Osteoblast (primary cell): ENCODE data around the gene CHD9. TPM values are rescaled to one million over a fixed set of nuclear protein-coding genes. Genes with fewer than 3 reads are reported as not detected.
A peak's percentile ranks its signal among the peaks of the same experiment; 100 is the strongest.

Experiments
- DNase-seq: peaks from one replicate; pipeline ENCODE4 v3.0.0; 2011; ENCODE audit warnings: low spot score, mixed read lengths; ENCODE audit not compliant: insufficient read length; ENCODE audit errors: missing footprints
- H2AFZ ChIP-seq: 2 replicates; pipeline ENCODE4 v1.6.0; 2011; ENCODE audit warnings: mild to moderate bottlenecking, low read length
- H3K27ac ChIP-seq: 2 replicates; pipeline ENCODE4 v1.5.1; 2011; ENCODE audit warnings: mild to moderate bottlenecking, low read depth, low read length, moderate library complexity
- H3K27me3 ChIP-seq: 2 replicates; pipeline ENCODE4 v1.6.0; 2012; ENCODE audit warnings: mild to moderate bottlenecking, control low read depth, inconsistent platforms, low read length, moderate library complexity; ENCODE audit not compliant: insufficient read depth
- H3K36me3 ChIP-seq: 2 replicates; pipeline ENCODE4 v1.5.1; 2011; ENCODE audit warnings: mild to moderate bottlenecking, low read length, control low read depth, moderate library complexity; ENCODE audit not compliant: insufficient read depth
- H3K4me1 ChIP-seq: 2 replicates; pipeline ENCODE4 v1.5.1; 2011; ENCODE audit warnings: mild to moderate bottlenecking, low read length, control low read depth, moderate library complexity; ENCODE audit not compliant: insufficient read depth
- H3K4me2 ChIP-seq: 2 replicates; pipeline ENCODE4 v1.6.0; 2011; ENCODE audit warnings: mild to moderate bottlenecking, low read length; ENCODE audit not compliant: insufficient read depth
- H3K4me3 ChIP-seq: fragments of 200-600 bp; sonication (generic); 3 replicates; pipeline ENCODE4 v1.5.1; 2012; ENCODE audit warnings: mild to moderate bottlenecking, low read length, inconsistent platforms; ENCODE audit not compliant: insufficient read depth
- H3K79me2 ChIP-seq: 2 replicates; pipeline ENCODE4 v1.6.0; 2012; ENCODE audit warnings: mild to moderate bottlenecking, low read length, control low read depth, inconsistent platforms; ENCODE audit not compliant: insufficient read depth
- H3K9me3 ChIP-seq: 2 replicates; pipeline ENCODE4 v1.5.1; 2011; ENCODE audit warnings: low read depth, low read length, control low read depth
- H4K20me1 ChIP-seq: 2 replicates; pipeline ENCODE4 v1.6.0; 2012; ENCODE audit warnings: mild to moderate bottlenecking, low read length, control low read depth; ENCODE audit not compliant: insufficient read depth
- total RNA-seq: library from RNA; depleted of rRNA; stranded (reverse); fragments of >200 nt; gene quantifications from 2 replicates; pipeline ENCODE4 v1.2.3, GENCODE V29; 2012
- TF ChIP-seq, protein P1 (sequence below): IDR thresholded peaks from 2 replicates; pipeline ENCODE4 v1.5.1; 2011; ENCODE audit warnings: mild to moderate bottlenecking, low read depth, low read length, moderate library complexity; ENCODE audit errors: extremely low read depth

CHD9 gene
- total RNA-seq, 1 donor: 83.6 TPM

DNA sequence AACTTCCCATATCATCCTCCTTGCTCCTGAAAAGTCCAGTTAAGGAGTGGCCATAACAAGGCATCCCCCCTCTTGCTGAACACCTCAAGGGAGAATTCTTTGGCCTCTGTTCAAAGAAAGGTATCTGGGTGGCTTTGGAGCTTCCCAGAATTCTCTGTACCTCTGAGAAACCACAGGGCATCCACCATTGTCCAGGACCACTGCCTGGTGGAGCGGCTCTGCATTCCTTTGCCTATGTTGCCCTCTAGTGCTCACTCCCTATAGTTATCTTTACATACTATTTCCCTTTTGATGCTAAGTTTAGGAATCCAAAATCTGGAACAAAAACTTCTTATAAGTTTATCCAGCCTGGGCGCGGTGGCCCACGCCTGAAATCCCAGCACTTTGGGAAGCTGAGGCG lies 32.4 kb upstream of the CHD9 start:
- Histone ChIP-seq H3K27ac (no peak overlapping the region), H3K4me2 (no peak overlapping the region), H3K79me2 (no peaks in the 10 kb centered on the region), H3K4me1 (no peaks in the 10 kb centered on the region), H3K36me3 (no peaks in the 10 kb centered on the region), H3K9me3 (no peaks in the 10 kb centered on the region), H3K27me3 (no peaks in the 10 kb centered on the region), H3K4me3 (no peak overlapping the region), H4K20me1 (no peaks in the 10 kb centered on the region), H2AFZ (peak overlapping the region; percentile 3)
- TF ChIP-seq, protein P1, sequence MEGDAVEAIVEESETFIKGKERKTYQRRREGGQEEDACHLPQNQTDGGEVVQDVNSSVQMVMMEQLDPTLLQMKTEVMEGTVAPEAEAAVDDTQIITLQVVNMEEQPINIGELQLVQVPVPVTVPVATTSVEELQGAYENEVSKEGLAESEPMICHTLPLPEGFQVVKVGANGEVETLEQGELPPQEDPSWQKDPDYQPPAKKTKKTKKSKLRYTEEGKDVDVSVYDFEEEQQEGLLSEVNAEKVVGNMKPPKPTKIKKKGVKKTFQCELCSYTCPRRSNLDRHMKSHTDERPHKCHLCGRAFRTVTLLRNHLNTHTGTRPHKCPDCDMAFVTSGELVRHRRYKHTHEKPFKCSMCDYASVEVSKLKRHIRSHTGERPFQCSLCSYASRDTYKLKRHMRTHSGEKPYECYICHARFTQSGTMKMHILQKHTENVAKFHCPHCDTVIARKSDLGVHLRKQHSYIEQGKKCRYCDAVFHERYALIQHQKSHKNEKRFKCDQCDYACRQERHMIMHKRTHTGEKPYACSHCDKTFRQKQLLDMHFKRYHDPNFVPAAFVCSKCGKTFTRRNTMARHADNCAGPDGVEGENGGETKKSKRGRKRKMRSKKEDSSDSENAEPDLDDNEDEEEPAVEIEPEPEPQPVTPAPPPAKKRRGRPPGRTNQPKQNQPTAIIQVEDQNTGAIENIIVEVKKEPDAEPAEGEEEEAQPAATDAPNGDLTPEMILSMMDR: peak; percentile 56
- peak; percentile 66 for DNase-seq

DNA sequence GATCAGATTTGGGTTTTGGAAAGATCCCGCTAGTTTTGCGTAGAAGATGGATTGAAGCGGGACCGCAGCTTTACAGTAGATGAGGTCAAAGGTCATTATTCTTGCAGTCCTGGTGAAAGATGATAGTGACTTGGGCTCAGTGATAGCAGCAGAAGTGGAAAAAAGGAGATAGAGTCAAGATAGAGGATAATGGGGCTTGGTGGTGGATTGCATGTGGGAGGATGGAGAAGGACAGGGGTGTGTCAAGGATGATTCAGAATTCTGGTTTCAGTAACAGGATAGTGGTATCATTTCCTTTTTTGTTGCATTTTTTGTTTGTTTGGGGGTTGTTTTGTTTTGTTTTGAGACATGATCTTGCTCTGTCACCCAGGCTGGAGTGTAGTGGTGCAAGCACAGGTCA lies 30.7 kb upstream of the CHD9 start:
- H3K79me2 ChIP-seq: no peaks in the 10 kb centered on the region

DNA sequence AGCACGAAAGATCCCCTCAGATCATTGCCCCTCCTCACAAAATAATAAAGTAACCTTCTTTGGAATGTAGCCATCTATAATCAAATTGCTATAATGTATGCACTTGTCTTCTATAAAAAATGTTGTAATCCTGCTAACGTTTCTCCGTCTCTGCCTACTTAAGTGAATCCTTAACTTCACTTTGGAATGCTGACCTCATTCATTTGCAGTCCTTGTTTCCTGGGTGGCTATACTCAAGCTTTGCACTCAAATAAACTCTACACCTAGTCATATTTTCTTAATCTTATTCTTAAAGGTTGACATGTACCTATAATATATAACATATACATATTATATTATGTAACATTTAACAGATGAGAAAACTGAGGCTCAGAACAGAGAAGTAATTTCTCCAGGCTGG lies 24.8 kb upstream of the CHD9 start:
- no peaks in the 10 kb centered on the region for H3K4me1 ChIP-seq
- no peaks in the 10 kb centered on the region for H3K36me3 ChIP-seq
- H2AFZ ChIP-seq: no peak overlapping the region
- H3K79me2 ChIP-seq: no peaks in the 10 kb centered on the region
- TF ChIP-seq, protein P1: no peak
- no peaks in the 10 kb centered on the region for H4K20me1 ChIP-seq
- H3K27me3 ChIP-seq: no peaks in the 10 kb centered on the region
- DNase-seq: no peak
- no peak overlapping the region for H3K27ac ChIP-seq
- no peak overlapping the region for H3K4me2 ChIP-seq
- no peaks in the 10 kb centered on the region for H3K9me3 ChIP-seq
- H3K4me3 ChIP-seq: no peak overlapping the region

More for the DNA sequence above, 30.7 kb upstream of the CHD9 start:
- H2AFZ ChIP-seq: no peak overlapping the region
- H3K4me1 ChIP-seq: no peaks in the 10 kb centered on the region
- H3K9me3 ChIP-seq: no peaks in the 10 kb centered on the region
- no peak overlapping the region for H3K27ac ChIP-seq
- DNase-seq: no peak
- no peaks in the 10 kb centered on the region for H3K27me3 ChIP-seq
- no peak overlapping the region for H3K4me3 ChIP-seq
- H4K20me1 ChIP-seq: no peaks in the 10 kb centered on the region
- no peaks in the 10 kb centered on the region for H3K36me3 ChIP-seq
- H3K4me2 ChIP-seq: no peak overlapping the region
- TF ChIP-seq, protein P1: no peak

DNA sequence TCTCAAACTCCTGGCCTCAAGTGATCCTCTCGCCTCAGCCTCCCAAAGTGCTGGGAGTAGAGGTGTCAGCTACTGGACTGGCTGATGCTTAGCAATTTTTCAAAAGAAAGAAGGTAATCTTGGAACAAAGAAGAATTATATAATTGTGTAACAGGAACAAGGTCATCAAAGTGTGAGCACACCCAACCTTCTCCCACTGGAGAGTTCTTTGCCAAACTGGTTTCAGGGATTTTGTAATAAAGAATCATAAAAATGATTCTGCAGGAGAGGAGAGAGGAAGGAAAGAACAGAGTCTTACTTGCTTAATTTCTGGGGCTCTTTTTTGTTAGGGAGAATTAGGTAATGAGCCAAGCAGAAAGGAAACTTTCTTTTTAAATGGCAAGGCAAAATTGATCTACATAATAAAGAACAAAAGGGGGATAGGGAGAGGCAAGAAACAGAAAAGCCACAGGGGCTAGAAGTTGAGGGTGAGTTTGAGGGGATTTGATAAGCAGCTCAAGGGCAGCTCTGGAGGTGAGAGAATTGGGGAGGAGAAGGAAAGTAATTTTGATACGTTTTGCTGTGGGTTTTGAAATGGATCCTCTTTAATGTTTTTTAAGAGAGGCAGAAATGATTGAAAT lies 23.4 kb upstream of the CHD9 start:
- Histone ChIP-seq H3K9me3 (no peaks in the 10 kb centered on the region), H3K79me2 (no peaks in the 10 kb centered on the region), H2AFZ (no peak overlapping the region), H4K20me1 (no peaks in the 10 kb centered on the region), H3K4me1 (no peaks in the 10 kb centered on the region), H3K4me2 (no peak overlapping the region), H3K4me3 (no peak overlapping the region), H3K36me3 (no peaks in the 10 kb centered on the region), H3K27ac (no peak overlapping the region), H3K27me3 (no peaks in the 10 kb centered on the region)
- TF ChIP-seq, protein P1: no peak
- no peak for DNase-seq
